T-helper 22 cell (primary cell): ENCODE data around the gene PNPLA4.

Source experiments
- DNase-seq: peaks from one replicate; pipeline ENCODE4 v3.0.0-alpha.2; 2020; ENCODE audit warnings: low read depth

PNPLA4 gene, protein sequence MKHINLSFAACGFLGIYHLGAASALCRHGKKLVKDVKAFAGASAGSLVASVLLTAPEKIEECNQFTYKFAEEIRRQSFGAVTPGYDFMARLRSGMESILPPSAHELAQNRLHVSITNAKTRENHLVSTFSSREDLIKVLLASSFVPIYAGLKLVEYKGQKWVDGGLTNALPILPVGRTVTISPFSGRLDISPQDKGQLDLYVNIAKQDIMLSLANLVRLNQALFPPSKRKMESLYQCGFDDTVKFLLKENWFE

DNA sequence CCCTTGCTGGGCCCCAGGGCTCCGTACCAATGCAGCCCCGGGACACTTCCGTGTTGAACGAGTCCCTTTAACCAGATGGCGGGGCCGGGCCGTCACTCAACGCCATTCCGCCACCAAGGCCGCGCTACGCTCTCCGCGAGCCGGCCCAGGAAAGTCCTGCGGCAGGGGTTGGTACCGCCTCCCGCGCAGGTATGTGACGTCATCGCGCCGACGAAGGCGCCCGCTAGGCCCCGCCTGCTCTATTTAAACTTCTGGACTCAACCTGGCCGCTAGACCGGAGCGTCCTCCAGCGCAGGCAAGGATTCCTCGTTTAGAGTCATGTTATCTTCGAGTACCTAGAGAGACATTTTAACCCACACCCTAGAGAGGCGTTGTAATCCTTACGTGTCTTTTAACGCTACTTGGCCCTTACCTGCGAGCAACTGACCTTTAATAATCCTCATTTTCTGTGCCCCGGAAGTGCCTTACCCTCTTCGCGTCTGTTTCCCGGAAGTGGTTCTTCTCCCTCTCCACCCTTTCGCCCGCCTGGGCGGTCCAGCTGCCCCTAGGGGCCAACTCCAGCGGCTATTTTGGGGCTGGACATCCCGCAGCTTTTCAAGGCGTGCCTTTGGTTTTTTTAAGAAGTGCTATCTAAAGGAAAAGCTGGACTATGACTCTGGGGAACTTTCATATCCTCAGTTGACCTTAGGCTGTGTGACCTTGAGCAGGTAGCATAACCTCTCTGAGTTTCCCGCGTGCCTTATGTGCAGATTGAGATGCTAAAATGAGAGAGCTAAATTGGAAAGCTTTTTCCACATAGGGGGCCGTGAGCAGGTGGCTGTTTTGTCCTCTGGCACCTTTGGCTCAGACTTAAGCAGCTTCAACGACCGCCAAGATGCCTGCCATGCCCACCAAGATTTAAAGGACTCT is at the start of gene PNPLA4:
Gene PNPLA4, minus strand, starts transcription at position 155 of the 909 bp plus-strand sequence. CDS start 1,294 bp downstream, outside the sequence.
- DNase-seq: peak; percentile 68

DNA sequence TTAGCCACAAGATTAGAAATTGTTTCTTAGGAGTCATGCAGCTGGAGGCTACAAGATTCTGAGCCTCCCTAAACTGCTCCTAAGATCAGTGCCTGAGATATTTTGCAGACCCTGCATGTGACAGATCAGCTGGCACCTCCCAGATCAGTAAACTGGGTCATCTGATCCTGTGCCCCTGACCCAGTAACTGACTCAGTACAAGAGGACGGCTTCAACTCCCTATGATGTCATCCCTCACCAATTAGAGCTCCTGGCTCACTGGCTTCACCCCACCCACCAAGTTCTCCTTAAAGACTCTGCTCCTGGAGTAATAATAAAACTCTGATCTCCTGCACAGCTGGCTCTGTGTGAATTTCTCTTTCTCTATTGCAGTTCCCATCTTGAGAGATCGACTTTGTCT is 45.4 kb upstream of the PNPLA4 start:
- no peak for DNase-seq

DNA sequence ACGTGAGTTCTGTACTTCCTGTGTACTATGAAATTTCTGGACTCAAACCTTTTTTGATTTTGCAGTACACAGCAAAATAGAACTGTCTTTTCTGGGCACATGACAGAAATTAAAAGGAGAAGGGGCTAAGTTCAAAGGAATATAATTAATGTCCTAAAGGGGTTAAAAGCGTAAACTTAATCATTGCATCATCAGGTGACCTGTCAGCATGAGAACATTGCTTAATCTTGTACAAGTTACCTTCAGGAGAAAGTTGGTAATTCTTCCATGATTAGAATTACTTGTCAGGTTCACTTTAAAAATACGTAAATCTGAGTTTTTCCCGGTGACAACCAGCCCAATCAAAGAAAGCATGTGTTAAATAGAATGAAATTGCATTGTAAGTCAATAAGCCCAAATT is 43.2 kb upstream of the PNPLA4 start:
- DNase-seq: no peak

DNA sequence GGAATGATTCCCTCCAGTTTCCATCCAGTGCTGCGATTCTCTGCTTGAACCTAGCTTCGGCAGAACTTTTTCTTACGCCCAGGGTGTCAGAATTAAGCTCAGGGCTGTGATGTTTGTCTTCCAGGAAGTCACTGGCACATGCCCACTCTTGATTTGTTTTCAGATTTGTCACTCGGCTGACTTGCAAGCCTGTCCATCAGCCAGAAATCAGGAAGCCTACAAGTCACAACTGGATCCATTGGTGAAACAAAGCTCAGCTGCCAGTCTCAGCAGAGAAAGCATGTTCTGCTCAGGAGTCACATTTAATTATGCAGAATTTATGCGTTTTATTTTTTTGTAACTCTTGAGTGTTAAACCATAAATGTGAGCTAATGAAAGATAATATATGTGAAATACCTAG is 38.2 kb upstream of the PNPLA4 start:
- no peak for DNase-seq

DNA sequence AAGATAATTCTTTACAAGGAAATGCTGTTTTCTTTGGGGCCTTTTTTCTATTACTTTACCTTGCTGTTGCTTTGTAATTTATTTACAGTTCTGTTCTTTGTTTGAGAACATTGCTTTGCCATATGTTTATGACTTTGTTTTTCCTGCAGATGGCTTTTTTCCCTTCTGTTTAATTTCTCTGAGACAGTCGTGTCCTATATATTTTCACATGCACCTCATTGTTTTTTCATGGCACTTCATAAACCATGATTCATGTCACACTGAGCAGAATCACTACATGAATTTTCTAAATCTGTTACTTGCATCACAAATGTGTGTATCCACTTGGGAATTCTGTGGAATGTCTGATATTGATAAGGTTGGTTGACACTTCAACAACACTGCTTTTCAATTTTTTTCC is 33.0 kb upstream of the PNPLA4 start:
- no peak for DNase-seq

DNA sequence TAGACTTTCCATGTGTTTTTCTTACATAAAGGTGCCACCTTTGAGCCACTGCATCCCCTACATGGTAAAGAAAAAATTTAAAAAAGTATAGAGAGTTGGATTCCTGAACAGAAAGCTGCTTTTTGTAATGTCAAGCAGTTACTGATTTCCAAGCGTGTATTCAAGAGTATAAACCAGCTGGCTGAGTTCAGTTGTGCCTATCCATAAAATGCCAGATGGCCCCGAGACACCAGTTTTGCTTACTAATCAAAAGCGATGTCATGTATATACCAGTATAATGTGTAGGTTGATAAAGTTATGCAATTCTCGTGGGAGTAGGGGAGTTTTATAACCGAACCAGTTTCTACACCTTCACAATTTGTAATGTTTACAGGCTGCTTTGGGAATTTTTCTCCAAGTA is 26.2 kb upstream of the PNPLA4 start:
- DNase-seq: no peak

DNA sequence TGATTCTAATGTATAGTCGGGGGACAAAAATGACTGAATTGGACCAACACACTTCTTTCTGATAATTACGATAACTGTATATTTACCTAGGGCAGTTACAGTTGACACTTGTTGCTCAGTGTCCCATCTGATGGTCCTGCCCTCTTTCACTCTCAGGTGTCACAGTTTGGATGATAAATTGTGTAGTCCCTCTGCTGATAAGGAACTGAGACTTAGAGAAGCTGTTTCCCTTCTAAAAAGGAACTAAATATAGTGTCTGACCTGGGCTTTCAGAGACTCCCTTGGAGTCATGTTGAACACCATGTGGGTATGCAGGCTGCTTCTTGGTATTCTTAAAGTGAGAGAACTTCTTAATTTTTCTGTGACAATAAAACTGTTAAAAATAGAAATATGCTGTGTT is 23.7 kb upstream of the PNPLA4 start:
- DNase-seq: no peak

DNA sequence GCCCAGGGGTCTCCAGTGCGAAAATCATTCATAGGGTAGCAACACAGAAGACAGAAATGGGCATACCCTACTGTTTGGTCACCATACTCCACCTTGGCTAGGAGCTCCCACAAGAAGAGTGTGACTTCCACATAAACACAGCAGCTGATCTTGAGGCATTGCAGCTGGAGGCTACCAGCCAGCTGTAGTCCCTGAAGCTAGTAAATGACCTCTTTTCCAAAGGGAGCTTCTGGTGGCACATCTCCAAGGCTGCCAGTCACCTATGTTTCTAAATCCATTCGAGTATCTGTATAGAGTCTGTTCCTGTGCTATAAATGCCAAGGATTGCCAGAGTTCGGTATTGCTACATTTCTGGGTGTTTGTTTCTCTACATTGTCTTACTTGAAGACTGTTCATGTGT is 21.3 kb upstream of the PNPLA4 start:
- DNase-seq: no peak

DNA sequence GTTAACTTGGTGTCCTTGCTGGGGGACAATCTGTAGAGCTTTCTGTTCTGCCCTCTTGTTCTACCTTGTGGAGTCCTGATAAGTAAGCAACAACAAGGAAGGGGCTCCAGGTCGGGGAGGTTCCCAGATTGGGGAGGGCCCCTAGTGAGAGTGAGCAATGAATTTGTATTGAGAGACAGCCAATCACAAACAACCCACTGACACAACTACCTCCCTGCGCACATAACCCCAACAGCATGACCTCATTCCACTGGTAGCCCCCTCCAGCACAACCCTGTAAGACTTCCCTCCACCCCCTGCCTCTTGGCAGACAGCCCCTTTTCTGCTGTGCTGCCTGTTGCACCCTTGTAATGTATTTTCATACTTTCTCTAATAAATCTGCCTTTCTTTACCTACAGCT is 19.7 kb upstream of the PNPLA4 start:
- no peak for DNase-seq

DNA sequence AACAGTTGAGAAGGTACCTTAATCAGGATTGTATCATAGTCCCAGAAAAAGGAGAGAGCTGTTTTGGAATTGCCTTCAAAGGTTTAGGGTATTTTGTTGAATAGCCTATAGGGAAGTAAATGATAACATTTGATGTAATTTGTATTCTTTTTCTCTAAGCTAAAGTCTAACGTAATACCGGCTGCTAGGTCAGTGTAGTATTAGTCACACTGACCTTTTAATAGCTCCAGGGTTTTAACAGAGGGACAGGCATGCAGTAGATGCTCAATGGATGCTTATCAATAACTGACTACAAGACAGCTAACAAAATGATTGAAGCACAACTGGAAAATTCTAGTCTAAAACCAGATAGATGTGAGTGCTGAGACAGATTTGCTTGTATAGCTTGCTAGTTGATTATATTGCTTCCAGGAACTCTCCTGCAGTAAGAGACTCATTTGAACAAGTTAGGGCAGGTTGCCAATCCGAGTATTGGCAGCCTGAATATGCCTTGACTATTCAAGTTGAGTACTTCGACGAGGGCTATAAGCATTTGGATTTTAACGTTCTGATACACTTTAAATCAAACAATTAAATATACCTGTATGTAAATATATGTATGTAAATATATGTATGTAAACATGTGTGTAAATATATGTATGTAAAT is 16.5 kb upstream of the PNPLA4 start:
- no peak for DNase-seq

DNA sequence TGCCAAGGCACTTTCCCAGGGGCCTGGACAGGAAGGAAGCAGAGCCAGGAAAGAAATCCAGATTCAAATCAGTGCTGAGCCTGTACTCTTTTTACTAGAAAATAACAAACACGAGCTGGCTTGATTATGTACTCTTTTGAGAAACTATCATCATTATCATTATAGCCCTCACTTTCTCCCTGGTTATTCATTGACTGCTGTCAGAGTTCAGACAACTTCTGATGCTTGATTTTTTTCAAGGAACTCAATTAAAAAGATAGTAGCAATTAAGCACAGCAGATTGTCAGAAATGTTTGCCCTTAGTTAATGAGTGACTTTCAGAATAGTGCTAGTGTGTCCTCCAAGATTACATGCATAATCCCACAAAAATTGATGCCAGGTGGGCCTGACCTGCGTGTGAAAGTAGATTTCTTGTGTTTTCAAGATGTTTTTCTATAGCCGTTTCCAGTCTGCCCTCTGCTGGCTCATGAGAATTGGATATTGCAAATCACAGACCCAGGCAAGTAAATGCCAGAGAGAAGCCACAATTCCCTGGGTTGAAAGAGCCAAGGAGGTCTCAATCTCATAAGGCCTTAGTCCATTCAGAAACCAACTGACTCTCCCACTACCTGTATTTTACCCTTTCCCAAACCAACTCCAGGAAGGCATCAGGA is 14.3 kb upstream of the PNPLA4 start:
- no peak for DNase-seq

DNA sequence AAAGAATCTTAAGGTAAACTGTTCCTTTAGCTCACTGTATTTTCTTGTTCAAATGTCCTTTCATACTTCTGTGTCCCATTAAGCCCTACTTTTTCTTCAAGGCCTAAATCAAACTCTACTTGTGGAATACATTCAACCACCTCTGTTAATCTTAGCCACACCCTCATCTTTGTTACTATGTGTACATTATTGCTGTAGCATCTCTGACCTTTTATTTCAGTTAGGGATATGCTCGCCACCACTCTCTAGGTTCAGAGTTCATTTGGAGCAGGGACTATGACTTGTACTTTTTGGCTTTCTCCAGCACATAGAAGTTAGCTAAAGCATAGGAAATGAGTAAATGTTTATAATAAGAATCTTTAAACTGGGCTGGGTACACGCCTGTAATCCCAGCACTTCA is 6.8 kb upstream of the PNPLA4 start:
- no peak for DNase-seq

DNA sequence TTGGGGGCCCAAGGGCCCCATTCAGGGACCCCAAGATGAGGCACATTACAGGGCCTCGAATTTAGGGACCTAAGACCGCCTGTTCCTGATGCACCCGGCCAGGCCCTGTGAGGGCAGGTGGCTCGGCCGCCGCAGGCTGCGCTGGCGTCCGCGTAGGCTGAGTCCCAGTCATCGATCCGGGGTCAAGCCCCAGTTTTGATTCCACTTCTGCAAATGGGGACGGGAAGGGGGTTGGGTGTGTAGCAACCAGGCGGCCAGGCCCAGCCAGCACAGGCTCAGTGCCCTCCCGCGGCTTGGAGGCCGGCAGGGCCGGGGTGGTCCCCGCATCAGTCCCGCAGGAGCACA is 327 bp downstream of the PNPLA4 start:
- no peak for DNase-seq

DNA sequence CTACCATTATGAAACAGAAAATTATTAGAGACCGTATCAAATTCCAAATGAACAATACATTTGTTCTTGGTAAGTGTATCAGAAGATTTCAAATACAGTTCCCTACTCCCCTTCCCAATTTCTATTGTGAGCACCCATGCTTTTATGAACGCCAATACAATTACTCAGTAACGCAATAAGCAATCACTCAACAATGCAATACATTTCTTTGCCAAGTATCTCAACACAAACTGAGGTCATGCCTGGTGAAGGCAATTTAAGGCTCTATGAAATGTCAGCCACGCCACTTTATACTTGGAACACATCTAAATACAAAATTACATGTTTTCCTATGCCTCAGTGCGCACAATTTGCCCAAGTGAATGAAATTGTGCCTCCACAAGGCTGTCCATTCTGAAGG is 712 bp downstream of the PNPLA4 start:
- no peak for DNase-seq

DNA sequence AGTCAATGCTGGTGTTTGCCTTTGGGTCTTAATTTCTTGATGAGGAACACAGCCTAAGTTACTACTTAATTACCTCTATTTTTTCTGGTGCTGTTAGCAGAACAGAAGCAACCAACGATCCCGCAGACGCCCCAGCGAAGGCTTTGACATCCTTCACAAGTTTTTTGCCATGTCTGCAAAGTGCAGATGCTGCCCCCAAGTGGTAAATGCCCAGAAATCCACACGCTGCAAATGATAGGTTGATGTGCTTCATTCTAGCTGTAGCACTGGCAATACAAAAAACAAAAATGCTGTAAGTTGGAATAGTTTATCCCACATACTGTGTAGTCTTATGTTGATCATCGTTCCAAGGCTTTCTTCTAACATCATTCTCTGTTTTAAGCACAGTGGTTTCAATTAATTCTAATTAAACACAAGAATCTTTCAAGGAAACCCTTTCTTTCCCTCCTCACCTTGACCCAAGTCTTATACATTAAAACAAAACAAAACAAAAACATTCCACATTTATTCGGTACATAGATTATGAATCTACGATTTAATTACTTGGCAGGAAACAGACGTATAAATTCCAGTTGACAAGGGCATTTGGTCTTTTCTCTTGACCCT is 1.2 kb downstream of the PNPLA4 start:
- DNase-seq: peak; percentile 7

DNA sequence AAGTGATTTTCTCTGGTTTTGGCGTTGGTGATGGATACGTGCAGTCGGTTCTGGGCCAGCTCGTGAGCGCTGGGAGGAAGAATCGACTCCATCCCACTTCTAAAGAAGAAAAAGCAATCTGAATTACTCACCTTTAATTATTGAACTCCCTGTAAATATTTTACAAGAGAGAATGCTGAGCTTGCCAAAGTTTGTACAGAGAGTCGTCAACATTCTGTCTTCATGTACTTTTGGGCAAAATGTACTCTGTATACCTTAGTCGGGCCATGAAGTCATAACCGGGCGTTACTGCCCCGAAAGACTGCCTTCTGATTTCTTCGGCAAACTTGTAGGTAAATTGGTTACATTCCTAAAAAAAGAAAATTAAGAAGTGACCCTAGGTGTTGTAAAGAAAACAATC is 5.5 kb downstream of the PNPLA4 start:
- DNase-seq: no peak

DNA sequence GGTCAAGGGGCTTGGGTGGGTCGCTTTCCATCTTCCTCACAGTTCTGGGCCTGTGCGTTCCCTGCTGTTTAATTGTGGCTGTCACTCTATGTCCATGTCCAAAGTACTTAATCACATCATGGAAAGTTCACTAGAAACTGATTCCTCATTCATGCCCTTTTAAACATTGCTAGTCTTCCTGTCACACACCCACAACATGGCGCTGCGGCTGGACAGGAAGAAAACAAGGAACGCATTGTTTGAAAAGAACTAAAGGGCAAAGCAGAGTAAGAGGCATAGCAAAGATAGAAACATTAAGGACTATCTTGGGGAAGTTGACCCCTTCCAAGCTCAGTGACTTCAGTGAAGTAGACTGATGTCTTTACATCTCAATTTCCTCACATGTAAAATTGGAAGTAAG is 18.4 kb downstream of the PNPLA4 start:
- DNase-seq: no peak

DNA sequence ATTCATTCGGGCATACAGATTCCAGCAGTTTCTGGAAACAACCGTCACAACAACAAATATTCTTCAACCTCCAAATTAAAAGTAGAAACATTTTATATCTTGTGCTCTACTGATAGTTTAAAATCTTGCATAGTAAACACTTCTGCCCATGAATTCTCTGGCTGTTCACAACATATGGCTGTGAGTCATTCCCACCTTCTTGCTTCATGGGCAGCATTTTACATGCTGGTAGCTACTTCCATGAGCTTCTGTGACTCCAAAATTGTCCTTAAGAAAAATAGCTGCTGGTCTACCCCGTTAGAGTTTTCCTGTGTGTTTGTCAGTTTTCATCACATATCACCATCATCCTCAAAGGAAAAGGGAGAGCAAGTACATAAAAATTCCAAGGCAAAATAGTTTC is 22.7 kb downstream of the PNPLA4 start:
- no peak for DNase-seq

DNA sequence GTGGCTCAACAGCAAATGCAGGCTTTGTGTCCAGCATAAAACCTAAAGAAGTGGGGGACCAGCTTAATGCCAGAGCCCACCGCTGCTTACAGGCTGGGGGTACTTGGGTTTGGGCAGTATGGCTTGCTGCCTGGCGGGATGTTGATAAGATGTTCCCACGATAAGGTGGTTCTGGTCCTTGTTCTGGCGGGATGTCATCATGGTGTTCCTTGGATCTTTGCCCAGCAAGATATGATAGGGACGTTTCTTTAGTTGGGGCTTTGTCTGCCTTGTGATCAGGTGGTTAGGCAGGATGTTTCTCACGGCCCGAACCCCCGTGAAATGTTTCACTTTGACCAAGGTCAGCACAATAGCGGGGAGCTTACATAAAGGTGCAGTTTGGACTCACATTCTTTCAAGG is 35.3 kb downstream of the PNPLA4 start:
- no peak for DNase-seq

DNA sequence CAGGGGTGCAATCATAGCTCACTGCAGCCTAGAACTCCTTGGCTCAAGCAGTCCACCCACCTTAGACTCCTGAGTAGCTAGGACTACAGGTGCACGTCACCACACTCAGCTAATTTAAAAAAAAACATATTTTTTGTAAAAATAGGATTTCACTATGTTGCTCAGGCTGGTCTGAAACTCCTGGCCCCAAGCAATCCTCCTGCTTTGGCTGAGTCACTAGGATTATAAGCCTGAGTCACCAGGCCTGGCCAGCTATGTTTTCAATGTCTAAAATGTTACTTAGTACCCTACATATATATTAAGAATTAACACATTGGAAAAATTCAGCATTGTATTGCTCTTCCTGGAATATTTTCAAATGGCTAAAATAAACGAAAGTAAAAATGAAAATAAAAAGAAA is 37.5 kb downstream of the PNPLA4 start:
- DNase-seq: no peak

DNA sequence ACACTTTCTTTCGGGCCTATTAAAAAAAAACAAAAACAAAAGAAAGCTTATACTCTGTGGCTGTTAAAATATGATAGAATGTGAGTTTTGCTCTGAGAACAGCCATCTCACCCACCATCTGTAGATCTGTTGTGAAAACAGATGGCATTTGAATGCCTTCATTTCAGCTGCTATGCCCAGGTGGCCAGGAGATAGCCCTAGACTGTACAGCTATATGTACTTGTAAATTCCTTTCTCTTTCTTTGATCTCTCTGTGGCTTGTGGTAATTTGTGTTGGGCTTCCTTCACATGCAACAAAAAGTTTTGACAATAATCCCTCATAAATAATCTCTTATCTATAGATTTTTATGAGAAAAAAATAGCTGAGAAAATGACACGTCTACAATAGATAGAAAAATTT is 38.1 kb downstream of the PNPLA4 start:
- DNase-seq: no peak

DNA sequence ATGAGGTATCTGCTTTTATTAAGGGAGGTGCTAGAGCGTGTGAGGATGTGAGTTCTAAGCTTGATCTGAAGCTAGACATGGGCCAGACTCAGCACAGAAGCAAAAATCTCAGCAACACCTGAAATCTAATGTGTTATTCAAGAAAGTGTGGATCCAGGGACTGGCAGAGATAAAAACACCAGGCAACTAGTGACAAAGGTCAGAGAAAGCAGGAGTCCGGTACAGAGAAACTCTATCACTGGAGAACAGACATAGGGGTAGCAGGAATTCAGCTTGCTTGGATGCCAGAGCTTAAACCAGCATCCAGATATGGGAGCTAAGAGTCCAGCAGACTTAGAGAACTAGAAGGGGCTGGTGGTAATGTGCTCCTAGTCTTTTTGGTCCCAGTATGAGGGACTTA is 50.3 kb downstream of the PNPLA4 start:
- no peak for DNase-seq
